Activated naive CD8-positive, alpha-beta T cell treated with anti-CD3 and anti-CD28 coated beads for 36 hours (primary cell): ENCODE results near the gene SDCCAG8. TPM values are rescaled to one million over a fixed set of nuclear protein-coding genes. Genes with fewer than 3 reads are reported as not detected.
A peak's percentile ranks its signal among the peaks of the same experiment; 100 is the strongest.

ENCODE experiments used
- DNase-seq: peaks from one replicate; pipeline ENCODE4 v3.0.0; 2021
- H3K27ac Mint-ChIP-seq: one replicate; pipeline ENCODE4 v1.8.0; 2022; ENCODE audit warnings: mild to moderate bottlenecking, moderate library complexity, mixed read lengths
- H3K27me3 Mint-ChIP-seq: one replicate; pipeline ENCODE4 v1.8.0; 2022; ENCODE audit warnings: mild to moderate bottlenecking, mixed read lengths
- H3K36me3 Mint-ChIP-seq: one replicate; pipeline ENCODE4 v1.8.0; 2021; ENCODE audit warnings: mild to moderate bottlenecking, mixed read lengths
- H3K4me1 Mint-ChIP-seq: one replicate; pipeline ENCODE4 v1.8.0; 2021; ENCODE audit warnings: mixed read lengths
- H3K4me3 Mint-ChIP-seq: one replicate; pipeline ENCODE4 v1.8.0; 2022; ENCODE audit warnings: mild to moderate bottlenecking, moderate library complexity, mixed read lengths
- H3K9me3 Mint-ChIP-seq: one replicate; pipeline ENCODE4 v1.8.0; 2022; ENCODE audit warnings: mixed read lengths
- total RNA-seq, 2 experiments: library from RNA; stranded (reverse); gene quantifications; one replicate each; pipeline ENCODE4 v1.2.3, GENCODE V29; 2021

SDCCAG8 gene
- total RNA-seq, 2 experiments from 2014 or later, result 24.2 to 24.7 TPM

GRCh38 chr1:243483952-243484351 lies 228.1 kb downstream of the SDCCAG8 start:
- Mint-ChIP-seq H3K4me1 (peaks cover 9% of the 10 kb centered on the region), H3K4me3 (no peak overlapping the region), H3K27me3 (no peaks in the 10 kb centered on the region), H3K27ac (no peak overlapping the region), H3K36me3 (no peaks in the 10 kb centered on the region), H3K9me3 (peaks cover 3% of the 10 kb centered on the region)
- no peak for DNase-seq

- no peak for DNase-seq
- Mint-ChIP-seq H3K9me3 (no peaks in the 10 kb centered on the region), H3K27ac (no peak overlapping the region), H3K4me3 (no peak overlapping the region), H3K4me1 (peaks cover 7% of the 10 kb centered on the region), H3K27me3 (no peaks in the 10 kb centered on the region), H3K36me3 (no peaks in the 10 kb centered on the region)
These were observed 231.3 kb downstream of the SDCCAG8 start for GRCh38 chr1:243487036-243487648.

DNA sequence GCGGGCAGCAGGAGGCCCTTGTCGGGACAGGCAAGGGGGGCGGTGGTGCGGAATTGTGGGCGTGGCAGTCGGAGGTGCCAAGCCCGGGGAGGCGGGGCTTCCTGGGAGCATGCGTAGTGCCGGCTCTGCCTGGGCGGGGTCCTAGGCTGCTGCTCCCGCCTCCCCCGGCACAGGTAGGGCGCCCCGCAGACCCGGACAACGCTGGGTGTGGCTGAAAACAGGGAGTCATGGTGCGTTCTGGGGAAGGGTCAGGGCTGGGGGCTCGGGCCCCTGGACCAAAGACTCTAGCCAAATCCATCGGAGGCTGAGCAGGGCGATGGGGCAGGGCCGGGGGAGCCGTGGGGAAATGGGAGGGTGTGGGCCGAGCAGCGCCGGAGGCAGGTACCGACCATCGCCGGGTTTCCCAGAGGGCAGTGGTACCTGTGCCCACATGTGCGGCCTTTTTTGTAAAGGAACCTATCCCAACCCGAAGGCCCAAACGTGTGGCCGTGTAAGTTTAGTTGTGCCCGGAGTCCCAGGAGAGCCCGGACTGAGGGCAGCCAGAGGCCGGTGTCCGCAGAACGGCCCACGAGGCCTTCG lies 231.9 kb downstream of the SDCCAG8 start:
- Mint-ChIP-seq H3K27me3 (no peaks in the 10 kb centered on the region), H3K4me1 (peaks cover 1% of the 10 kb centered on the region), H3K9me3 (no peaks in the 10 kb centered on the region), H3K36me3 (no peaks in the 10 kb centered on the region), H3K4me3 (no peak overlapping the region), H3K27ac (no peak overlapping the region)
- DNase-seq, result no peak

- no peaks in the 10 kb centered on the region for H3K36me3 Mint-ChIP-seq
- no peaks in the 10 kb centered on the region for H3K27me3 Mint-ChIP-seq
- no peak for DNase-seq
- H3K9me3 Mint-ChIP-seq, result no peaks in the 10 kb centered on the region
- no peak overlapping the region for H3K27ac Mint-ChIP-seq
- no peaks in the 10 kb centered on the region for H3K4me1 Mint-ChIP-seq
- no peak overlapping the region for H3K4me3 Mint-ChIP-seq
These were observed 232.8 kb downstream of the SDCCAG8 start for GRCh38 chr1:243488459-243489157.

GRCh38 chr1:243489158-243489527 lies 233.3 kb downstream of the SDCCAG8 start:
- H3K9me3 Mint-ChIP-seq, result no peaks in the 10 kb centered on the region
- no peak for DNase-seq
- H3K4me1 Mint-ChIP-seq, result no peaks in the 10 kb centered on the region
- H3K4me3 Mint-ChIP-seq, result no peak overlapping the region
- no peak overlapping the region for H3K27ac Mint-ChIP-seq
- no peaks in the 10 kb centered on the region for H3K27me3 Mint-ChIP-seq
- H3K36me3 Mint-ChIP-seq, result no peaks in the 10 kb centered on the region

GRCh38 chr1:243489681-243490546 lies 234.1 kb downstream of the SDCCAG8 start:
- no peak overlapping the region for H3K4me3 Mint-ChIP-seq
- H3K4me1 Mint-ChIP-seq, result no peaks in the 10 kb centered on the region
- H3K27me3 Mint-ChIP-seq, result no peaks in the 10 kb centered on the region
- no peaks in the 10 kb centered on the region for H3K9me3 Mint-ChIP-seq
- no peak overlapping the region for H3K27ac Mint-ChIP-seq
- DNase-seq, result no peak
- H3K36me3 Mint-ChIP-seq, result no peaks in the 10 kb centered on the region

GRCh38 chr1:243490748-243491686 lies 235.2 kb downstream of the SDCCAG8 start:
- H3K4me3 Mint-ChIP-seq, result no peak overlapping the region
- no peaks in the 10 kb centered on the region for H3K9me3 Mint-ChIP-seq
- H3K27ac Mint-ChIP-seq, result no peak overlapping the region
- no peaks in the 10 kb centered on the region for H3K36me3 Mint-ChIP-seq
- H3K27me3 Mint-ChIP-seq, result no peaks in the 10 kb centered on the region
- H3K4me1 Mint-ChIP-seq, result peaks cover 2% of the 10 kb centered on the region
- DNase-seq, result no peak

- H3K36me3 Mint-ChIP-seq, result peaks cover 9% of the 10 kb centered on the region
- DNase-seq, result no peak
- H3K27me3 Mint-ChIP-seq, result no peaks in the 10 kb centered on the region
- H3K4me3 Mint-ChIP-seq, result no peak overlapping the region
- H3K27ac Mint-ChIP-seq, result no peak overlapping the region
- H3K9me3 Mint-ChIP-seq, result no peaks in the 10 kb centered on the region
- H3K4me1 Mint-ChIP-seq, result peaks cover 2% of the 10 kb centered on the region
These were observed 237.6 kb downstream of the SDCCAG8 start for GRCh38 chr1:243493156-243494129.

GRCh38 chr1:243494741-243495431 lies 239.0 kb downstream of the SDCCAG8 start:
- Mint-ChIP-seq H3K4me3 (no peak overlapping the region), H3K27ac (no peak overlapping the region), H3K36me3 (peaks cover 9% of the 10 kb centered on the region), H3K4me1 (peaks cover 6% of the 10 kb centered on the region), H3K9me3 (no peaks in the 10 kb centered on the region), H3K27me3 (no peaks in the 10 kb centered on the region)
- no peak for DNase-seq

DNA sequence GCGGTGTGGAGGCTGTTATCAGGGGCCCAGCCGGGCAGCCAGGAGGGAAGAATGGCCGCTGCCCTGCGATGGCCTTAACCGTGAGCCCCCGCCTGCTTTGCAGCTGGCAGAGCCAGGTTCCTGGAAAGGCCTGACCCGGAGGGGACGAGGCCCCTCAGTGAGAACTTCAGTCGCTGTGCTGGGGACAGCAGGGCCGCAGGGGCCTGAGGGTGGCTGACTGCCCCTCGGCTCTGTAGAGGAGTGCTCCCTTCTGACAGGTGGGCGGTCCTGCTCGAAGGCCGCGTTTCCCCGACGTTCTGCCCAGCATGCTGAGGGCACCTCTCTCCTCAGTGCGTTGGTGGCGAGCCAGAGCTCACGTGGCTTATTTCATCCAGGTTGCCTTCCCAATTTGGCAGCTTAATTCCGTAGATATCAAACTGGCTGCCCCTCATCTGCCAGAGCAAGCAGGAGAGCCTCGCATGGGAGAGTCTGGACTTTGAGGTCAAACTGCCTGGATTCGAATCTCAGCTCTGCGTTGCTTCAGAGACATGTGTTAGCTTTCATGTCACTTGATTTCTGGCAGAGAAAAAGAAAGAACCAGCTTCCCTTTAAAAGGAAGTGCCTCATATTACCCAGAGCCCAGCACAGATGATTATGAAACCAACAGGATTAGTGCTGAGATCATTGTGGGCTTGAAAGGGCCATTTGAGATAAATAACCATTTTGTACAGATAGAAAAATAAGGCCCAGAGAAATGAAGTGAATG lies 239.8 kb downstream of the SDCCAG8 start:
- no peaks in the 10 kb centered on the region for H3K27me3 Mint-ChIP-seq
- H3K9me3 Mint-ChIP-seq, result no peaks in the 10 kb centered on the region
- no peak overlapping the region for H3K4me3 Mint-ChIP-seq
- no peak for DNase-seq
- H3K36me3 Mint-ChIP-seq, result peaks cover 11% of the 10 kb centered on the region
- H3K4me1 Mint-ChIP-seq, result peaks cover 6% of the 10 kb centered on the region
- H3K27ac Mint-ChIP-seq, result peak overlapping the region; percentile 45

DNA sequence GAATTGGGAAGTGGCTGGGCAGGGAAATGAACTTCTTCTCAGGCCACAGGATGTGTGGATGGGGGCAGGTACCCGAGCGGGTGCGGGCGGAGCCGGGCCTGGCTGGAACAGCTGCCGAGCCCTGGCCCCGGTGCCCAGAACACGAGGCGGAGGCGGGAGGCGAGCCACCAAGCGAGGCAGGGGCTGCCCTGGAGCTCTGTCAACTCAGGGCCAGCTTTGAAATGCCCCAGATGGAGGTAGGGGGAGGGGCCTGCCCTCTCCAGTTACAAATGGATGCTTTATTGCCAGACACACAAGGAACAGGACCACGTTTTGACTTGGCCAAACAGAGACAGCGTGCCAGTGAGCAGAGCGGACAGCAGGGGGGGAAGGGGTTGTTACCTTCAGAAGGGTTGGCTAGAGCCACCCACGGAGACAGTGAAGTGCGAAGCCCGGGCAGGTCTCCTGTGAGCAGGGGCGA lies 240.4 kb downstream of the SDCCAG8 start:
- peak overlapping the region; percentile 45 for H3K27ac Mint-ChIP-seq
- peaks cover 11% of the 10 kb centered on the region for H3K36me3 Mint-ChIP-seq
- H3K4me3 Mint-ChIP-seq, result no peak overlapping the region
- H3K9me3 Mint-ChIP-seq, result no peaks in the 10 kb centered on the region
- DNase-seq, result no peak
- H3K4me1 Mint-ChIP-seq, result peaks cover 6% of the 10 kb centered on the region
- H3K27me3 Mint-ChIP-seq, result no peaks in the 10 kb centered on the region

DNA sequence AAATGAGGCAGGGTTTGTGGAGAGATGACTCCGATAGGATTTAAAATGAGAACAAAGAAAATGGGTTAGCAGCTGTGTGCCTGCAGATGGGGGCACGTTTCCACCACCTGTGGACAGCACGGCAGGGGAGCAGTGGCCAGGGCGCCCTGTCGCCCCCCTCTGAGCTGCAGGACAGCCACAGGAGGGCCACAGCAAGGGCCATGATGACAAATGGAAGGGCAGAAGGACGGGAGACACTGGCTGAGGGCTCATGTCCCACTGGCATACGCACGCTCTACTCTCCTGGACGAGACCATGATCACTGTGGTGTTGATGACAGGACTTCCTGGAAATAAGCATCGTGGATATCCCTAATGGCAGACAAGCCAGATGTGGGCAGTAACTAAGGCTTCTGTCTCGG lies 241.0 kb downstream of the SDCCAG8 start:
- no peak overlapping the region for H3K4me3 Mint-ChIP-seq
- H3K27me3 Mint-ChIP-seq, result no peaks in the 10 kb centered on the region
- H3K9me3 Mint-ChIP-seq, result no peaks in the 10 kb centered on the region
- DNase-seq, result no peak
- peaks cover 6% of the 10 kb centered on the region for H3K4me1 Mint-ChIP-seq
- H3K36me3 Mint-ChIP-seq, result peaks cover 11% of the 10 kb centered on the region
- peak overlapping the region; percentile 12 for H3K27ac Mint-ChIP-seq
